ENCODE data around the gene FAM169A.
"Not testable (repeated sequence)": the region's sequence is repeated elsewhere in the genome, so short reads cannot be mapped to it uniquely, and the experiment has no call there.

The FAM169A gene

DNA sequence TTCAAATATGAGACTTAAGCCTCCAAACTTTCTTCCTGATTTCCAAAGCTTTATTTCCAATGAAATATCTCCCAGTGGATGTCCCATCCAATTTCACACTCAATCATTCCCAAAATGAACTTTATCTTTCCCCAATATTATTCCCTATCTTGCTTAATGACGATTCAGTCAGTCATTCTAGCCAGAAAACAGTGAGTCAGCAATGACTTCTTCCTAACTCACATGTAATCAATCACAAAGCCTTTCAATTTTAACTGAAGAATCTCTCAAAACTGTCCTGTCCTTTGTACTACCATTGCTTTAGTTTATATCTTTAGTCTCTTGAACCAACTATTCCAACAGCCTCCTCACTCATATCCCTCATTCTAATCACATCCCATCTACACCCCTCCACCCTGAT is 64.2 kb downstream of the FAM169A start:
- Histone ChIP-seq H3K9ac (ENCODE audit: low read length) (no peak overlapping the region), H3K79me2 (ENCODE audit: low read length) (no peaks in the 10 kb centered on the region), H2AFZ (ENCODE audit: low read length) (no peak overlapping the region), H3K4me3 (ENCODE audit: low read length) (no peak overlapping the region), H3K27me3 (replicated peaks; ENCODE audit: insufficient read depth, low read length) (no peaks in the 10 kb centered on the region), H3K36me3 (replicated peaks; ENCODE audit: insufficient read depth, low read length) (no peaks in the 10 kb centered on the region), H3K4me2 (ENCODE audit: low read depth, low read length) (no peak overlapping the region), H3K4me1 (ENCODE audit: low read length) (no peaks in the 10 kb centered on the region), H4K20me1 (ENCODE audit: insufficient read depth, low read length) (no peaks in the 10 kb centered on the region), H3K27ac (ENCODE audit: low read length) (no peak overlapping the region), H3K9me3 (replicated peaks; ENCODE audit: insufficient read depth, low read length) (no peaks in the 10 kb centered on the region), H3F3A (ENCODE audit: insufficient read depth, low read length) (no peaks in the 10 kb centered on the region), H3K9me2 (replicated peaks; ENCODE audit: insufficient read depth, low read length) (no peaks in the 10 kb centered on the region)
- TF ChIP-seq, protein P1, sequence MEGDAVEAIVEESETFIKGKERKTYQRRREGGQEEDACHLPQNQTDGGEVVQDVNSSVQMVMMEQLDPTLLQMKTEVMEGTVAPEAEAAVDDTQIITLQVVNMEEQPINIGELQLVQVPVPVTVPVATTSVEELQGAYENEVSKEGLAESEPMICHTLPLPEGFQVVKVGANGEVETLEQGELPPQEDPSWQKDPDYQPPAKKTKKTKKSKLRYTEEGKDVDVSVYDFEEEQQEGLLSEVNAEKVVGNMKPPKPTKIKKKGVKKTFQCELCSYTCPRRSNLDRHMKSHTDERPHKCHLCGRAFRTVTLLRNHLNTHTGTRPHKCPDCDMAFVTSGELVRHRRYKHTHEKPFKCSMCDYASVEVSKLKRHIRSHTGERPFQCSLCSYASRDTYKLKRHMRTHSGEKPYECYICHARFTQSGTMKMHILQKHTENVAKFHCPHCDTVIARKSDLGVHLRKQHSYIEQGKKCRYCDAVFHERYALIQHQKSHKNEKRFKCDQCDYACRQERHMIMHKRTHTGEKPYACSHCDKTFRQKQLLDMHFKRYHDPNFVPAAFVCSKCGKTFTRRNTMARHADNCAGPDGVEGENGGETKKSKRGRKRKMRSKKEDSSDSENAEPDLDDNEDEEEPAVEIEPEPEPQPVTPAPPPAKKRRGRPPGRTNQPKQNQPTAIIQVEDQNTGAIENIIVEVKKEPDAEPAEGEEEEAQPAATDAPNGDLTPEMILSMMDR (IDR thresholded peaks at IDR 0.05; ENCODE audit: low read length): no peak
- TF ChIP-seq EZH2 (optimal IDR thresholded peaks at IDR 0.05; ENCODE audit: low read depth, low read length) (no peak), EZH2phosphoT487 (IDR thresholded peaks at IDR 0.05; ENCODE audit: low read length) (no peak)
- no peak for DNase-seq

DNA sequence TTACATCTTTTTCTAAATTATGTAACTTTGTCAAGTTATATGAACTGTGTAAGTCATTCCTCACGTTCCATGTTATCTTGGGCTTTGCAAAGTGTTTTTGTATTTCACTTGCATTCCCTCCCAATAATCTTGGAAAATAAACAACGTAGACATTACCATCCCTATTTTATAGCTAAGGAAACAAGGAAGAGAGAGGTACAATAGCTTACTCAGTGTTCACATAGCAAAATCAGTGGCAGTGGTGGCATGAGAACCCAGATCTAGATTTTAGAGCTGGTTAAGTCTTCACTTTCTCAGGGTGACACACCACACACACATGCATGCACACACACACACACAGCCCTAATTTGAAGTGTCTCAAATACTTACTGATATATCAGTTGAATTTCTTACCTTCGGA is 65.0 kb downstream of the FAM169A start:
- Histone ChIP-seq H3F3A (ENCODE audit: insufficient read depth, low read length) (no peaks in the 10 kb centered on the region), H3K9me3 (replicated peaks; ENCODE audit: insufficient read depth, low read length) (no peaks in the 10 kb centered on the region), H3K9ac (ENCODE audit: low read length) (no peak overlapping the region), H2AFZ (ENCODE audit: low read length) (no peak overlapping the region), H4K20me1 (ENCODE audit: insufficient read depth, low read length) (no peaks in the 10 kb centered on the region), H3K9me2 (replicated peaks; ENCODE audit: insufficient read depth, low read length) (no peaks in the 10 kb centered on the region), H3K4me3 (ENCODE audit: low read length) (no peak overlapping the region), H3K4me2 (ENCODE audit: low read depth, low read length) (no peak overlapping the region), H3K27me3 (replicated peaks; ENCODE audit: insufficient read depth, low read length) (no peaks in the 10 kb centered on the region), H3K79me2 (ENCODE audit: low read length) (no peaks in the 10 kb centered on the region), H3K4me1 (ENCODE audit: low read length) (no peaks in the 10 kb centered on the region), H3K36me3 (replicated peaks; ENCODE audit: insufficient read depth, low read length) (no peaks in the 10 kb centered on the region), H3K27ac (ENCODE audit: low read length) (no peak overlapping the region)
- DNase-seq: no peak
- no peak for TF ChIP-seq EZH2 (optimal IDR thresholded peaks at IDR 0.05; ENCODE audit: low read depth, low read length)
- TF ChIP-seq, protein P1 (IDR thresholded peaks at IDR 0.05; ENCODE audit: low read length): no peak
- TF ChIP-seq EZH2phosphoT487 (IDR thresholded peaks at IDR 0.05; ENCODE audit: low read length): no peak

DNA sequence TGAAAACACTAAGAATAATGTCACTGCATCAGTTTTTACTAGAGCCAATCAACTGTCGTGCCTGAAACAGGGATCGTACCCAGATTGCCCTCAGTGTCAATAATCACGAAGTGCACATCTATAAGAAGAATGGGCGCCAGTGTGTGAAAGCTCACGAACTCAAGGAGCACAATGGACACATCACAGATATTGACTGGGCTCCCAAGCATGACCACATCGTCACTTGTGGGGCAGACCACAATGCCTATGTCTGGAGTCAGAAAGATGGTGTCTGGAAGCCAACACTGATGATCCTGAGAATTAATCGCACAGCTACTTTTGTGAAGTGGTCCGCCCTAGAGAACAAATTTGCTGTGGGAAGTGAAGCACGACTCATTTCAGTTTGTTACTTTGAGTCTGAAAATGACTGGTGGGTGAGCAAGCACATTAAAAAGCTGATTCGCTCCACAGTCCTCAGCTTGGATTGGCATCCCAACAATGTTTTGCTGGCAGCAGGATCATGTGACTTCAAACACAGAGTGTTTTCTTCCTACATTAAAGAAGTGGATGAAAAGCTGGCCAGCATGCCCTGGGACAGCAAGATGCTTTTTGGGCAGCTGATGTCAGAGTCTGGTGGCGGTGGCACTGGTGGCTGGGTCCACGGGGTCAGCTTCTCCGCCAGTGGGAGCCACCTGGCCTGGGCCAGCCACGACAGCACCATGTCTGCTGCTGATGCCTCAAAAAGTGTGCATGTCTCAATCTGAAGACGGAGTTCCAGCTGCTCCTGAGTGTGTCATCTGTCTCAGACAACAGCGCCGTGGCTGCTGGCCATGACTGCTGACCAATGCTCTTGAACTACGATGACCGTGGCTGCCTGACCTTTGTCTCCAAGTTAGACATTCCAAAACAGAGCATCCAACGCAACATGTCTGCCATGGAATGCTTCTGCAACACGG is 66.9 kb downstream of the FAM169A start:
- Histone ChIP-seq H3K27ac (ENCODE audit: low read length) (no peak overlapping the region), H4K20me1 (ENCODE audit: insufficient read depth, low read length) (no peaks in the 10 kb centered on the region), H3K36me3 (replicated peaks; ENCODE audit: insufficient read depth, low read length) (no peaks in the 10 kb centered on the region), H3K4me2 (ENCODE audit: low read depth, low read length) (no peak overlapping the region), H2AFZ (ENCODE audit: low read length) (no peak overlapping the region), H3F3A (ENCODE audit: insufficient read depth, low read length) (no peaks in the 10 kb centered on the region), H3K9me3 (replicated peaks; ENCODE audit: insufficient read depth, low read length) (no peaks in the 10 kb centered on the region), H3K79me2 (ENCODE audit: low read length) (no peaks in the 10 kb centered on the region), H3K27me3 (replicated peaks; ENCODE audit: insufficient read depth, low read length) (no peaks in the 10 kb centered on the region), H3K9ac (ENCODE audit: low read length) (no peak overlapping the region), H3K4me3 (ENCODE audit: low read length) (no peak overlapping the region), H3K9me2 (replicated peaks; ENCODE audit: insufficient read depth, low read length) (no peaks in the 10 kb centered on the region), H3K4me1 (ENCODE audit: low read length) (no peaks in the 10 kb centered on the region)
- no peak for TF ChIP-seq EZH2phosphoT487 (IDR thresholded peaks at IDR 0.05; ENCODE audit: low read length)
- DNase-seq: no peak

DNA sequence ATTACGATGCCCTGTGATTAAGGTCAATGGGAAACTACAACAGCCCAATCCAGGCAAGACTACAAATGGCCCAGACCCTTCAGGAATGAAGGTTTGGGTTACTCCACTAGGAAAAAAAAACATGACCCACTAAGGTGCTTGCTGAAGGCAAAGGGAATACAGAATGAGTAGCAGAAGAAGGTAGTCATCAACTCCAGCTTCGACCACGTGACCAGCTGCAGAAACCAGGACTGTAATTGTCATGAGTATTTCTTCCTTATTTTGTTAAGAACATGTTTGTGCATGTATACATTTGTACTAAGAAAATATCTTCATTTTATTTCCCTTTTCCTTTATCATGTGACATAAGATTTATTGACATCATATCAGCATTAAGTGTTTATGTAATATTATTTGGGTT is 74.5 kb downstream of the FAM169A start:
- H3K36me3 ChIP-seq (replicated peaks; ENCODE audit: insufficient read depth, low read length); H3F3A ChIP-seq (ENCODE audit: insufficient read depth, low read length); H4K20me1 ChIP-seq (ENCODE audit: insufficient read depth, low read length); DNase-seq; H3K27me3 ChIP-seq (replicated peaks; ENCODE audit: insufficient read depth, low read length); H3K9me2 ChIP-seq (replicated peaks; ENCODE audit: insufficient read depth, low read length); H3K4me2 ChIP-seq (ENCODE audit: low read depth, low read length); H3K4me1 ChIP-seq (ENCODE audit: low read length); H3K9ac ChIP-seq (ENCODE audit: low read length); H3K9me3 ChIP-seq (replicated peaks; ENCODE audit: insufficient read depth, low read length); H3K79me2 ChIP-seq (ENCODE audit: low read length); H2AFZ ChIP-seq (ENCODE audit: low read length); H3K27ac ChIP-seq (ENCODE audit: low read length); H3K4me3 ChIP-seq (ENCODE audit: low read length): not testable (repeated sequence)
